ENCODE results near the gene ATP6V0A1. TPM values are rescaled to one million over a fixed set of nuclear protein-coding genes. Genes with fewer than 3 reads are reported as not detected.
A peak's percentile ranks its signal among the peaks of the same experiment; 100 is the strongest.

ATP6V0A1 gene
- total RNA-seq, 4 donors from 2014 or later: 35.9 to 62.7 (median 47.5) TPM

DNA sequence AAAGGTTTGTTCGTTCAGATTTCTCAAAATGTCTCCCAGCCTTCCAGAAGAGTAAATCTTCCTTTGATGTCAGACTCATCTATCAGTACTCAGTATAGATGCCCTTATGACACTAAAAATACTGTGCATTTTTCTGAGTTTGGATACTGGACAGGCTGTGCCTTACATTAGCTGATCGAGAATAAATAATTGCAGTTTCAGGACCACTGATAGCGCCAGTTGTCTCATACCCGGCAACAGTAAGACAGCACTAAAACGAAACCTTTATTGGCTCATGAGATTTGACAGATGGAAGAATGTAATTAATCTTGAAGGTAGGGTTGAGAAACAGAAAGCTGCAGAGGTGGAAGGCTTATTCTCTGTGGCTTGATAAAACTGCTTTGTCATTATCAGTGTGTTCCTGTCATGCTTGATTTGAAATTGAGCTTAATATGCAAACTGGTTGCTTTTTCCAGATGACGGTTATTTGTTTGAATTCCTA, 1.2 kb downstream of the ATP6V0A1 start:
- DNase-seq: no peak
- intact Hi-C loops (cut with DNase I): no loop called here
- TF ChIP-seq CTCF (IDR thresholded peaks at IDR 0.05) (no peak), POLR2A (IDR thresholded peaks at IDR 0.05) (no peak)

DNA sequence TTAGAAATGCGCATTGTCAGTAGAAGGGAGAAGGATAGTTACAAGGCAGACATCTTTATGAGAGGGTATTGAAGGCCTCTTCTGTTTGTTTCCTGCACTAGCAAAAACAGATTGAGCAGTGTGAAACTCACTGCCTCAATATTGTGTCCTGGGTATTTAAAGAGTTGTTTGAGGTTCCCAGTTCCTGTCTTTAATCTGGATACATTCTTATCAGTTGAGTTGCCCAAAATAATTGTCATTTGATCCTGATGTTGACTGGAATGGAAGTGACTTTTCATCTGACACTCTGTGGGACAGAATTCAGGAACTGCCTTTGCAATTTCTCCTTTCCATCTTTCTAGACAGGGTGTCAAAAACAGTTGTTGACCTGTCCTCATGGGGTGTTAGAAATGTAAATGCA, 1.7 kb downstream of the ATP6V0A1 start:
- Histone ChIP-seq H3K27me3 (no peaks in the 10 kb centered on the region), H3K36me3 (peaks cover 0 to 46% (median 0%) of the 10 kb centered on the region in 3 donors), H3K27ac (peak overlapping the region; percentile 97 to 99 (median 99)), H3K4me1 (peaks cover 23 to 60% (median 24%) of the 10 kb centered on the region in 3 donors), H3K4me3 (peak overlapping the region; percentile 81 to 85 (median 82)), H3K9me3 (no peaks in the 10 kb centered on the region)
- intact Hi-C loops (cut with DNase I): no loop called here
- WGBS, 2 donors: 29 to 50% methylated on average over 1 of the region's 1 CpG
- DNase-seq: no peak
- TF ChIP-seq POLR2A (IDR thresholded peaks at IDR 0.05) (no peak), CTCF (IDR thresholded peaks at IDR 0.05) (no peak)

More for the DNA sequence above, 1.2 kb downstream of the ATP6V0A1 start:
- H3K27me3 ChIP-seq: no peaks in the 10 kb centered on the region
- H3K4me1 ChIP-seq: peaks cover 23 to 60% (median 24%) of the 10 kb centered on the region in 3 donors
- peak overlapping the region; percentile 97 to 99 (median 99) for H3K27ac ChIP-seq
- peaks cover 0 to 41% (median 0%) of the 10 kb centered on the region in 3 donors for H3K36me3 ChIP-seq
- H3K4me3 ChIP-seq: peak overlapping the region; percentile 81 to 85 (median 82)
- 4 to 6% methylated on average over 6 of the region's 6 CpGs for WGBS, 2 donors
- H3K9me3 ChIP-seq: no peaks in the 10 kb centered on the region

- peaks cover 4 to 30% (median 8%) of the 10 kb centered on the region in 3 donors for H3K4me1 ChIP-seq
- 72 to 82% methylated on average over 4 of the region's 4 CpGs for WGBS, 2 donors
- intact Hi-C loops (cut with DNase I): no loop called here
- no peaks in the 10 kb centered on the region for H3K9me3 ChIP-seq
- H3K27me3 ChIP-seq: no peaks in the 10 kb centered on the region
- no peak overlapping the region for H3K4me3 ChIP-seq
- TF ChIP-seq CTCF (IDR thresholded peaks at IDR 0.05): no peak
- TF ChIP-seq POLR2A (IDR thresholded peaks at IDR 0.05): no peak
- no peak overlapping the region for H3K27ac ChIP-seq
- peaks cover 0 to 82% (median 19%) of the 10 kb centered on the region in 3 donors for H3K36me3 ChIP-seq
- no peak for DNase-seq
These were observed 5.3 kb downstream of the ATP6V0A1 start for GRCh38 chr17:42463976-42464400.

DNA sequence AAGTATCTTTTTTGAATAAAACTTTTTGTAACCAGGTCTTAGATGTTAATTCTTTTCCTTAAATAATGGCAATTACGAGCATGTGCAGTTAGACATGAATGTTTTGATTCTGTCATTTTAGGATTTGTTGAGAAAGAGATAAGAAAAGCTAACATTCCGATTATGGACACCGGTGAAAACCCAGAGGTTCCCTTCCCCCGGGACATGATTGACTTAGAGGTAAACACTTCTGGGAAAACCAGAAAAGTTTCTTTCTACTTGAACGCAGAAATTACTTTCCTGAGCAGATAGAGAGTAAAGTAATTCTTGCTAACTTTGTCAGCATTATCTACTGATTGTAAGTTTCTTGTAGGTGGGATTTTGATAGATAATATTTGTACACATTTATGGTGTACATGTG, 9.2 kb downstream of the ATP6V0A1 start:
- H3K9me3 ChIP-seq: no peaks in the 10 kb centered on the region
- TF ChIP-seq CTCF (IDR thresholded peaks at IDR 0.05) (no peak), POLR2A (IDR thresholded peaks at IDR 0.05) (no peak)
- intact Hi-C loops (cut with DNase I): no loop called here
- no peak overlapping the region for H3K27ac ChIP-seq
- DNase-seq: no peak
- no peaks in the 10 kb centered on the region for H3K27me3 ChIP-seq
- H3K4me1 ChIP-seq: peaks cover 0 to 10% (median 0%) of the 10 kb centered on the region in 3 donors
- peaks cover 7 to 100% (median 24%) of the 10 kb centered on the region in 3 donors for H3K36me3 ChIP-seq
- no peak overlapping the region for H3K4me3 ChIP-seq
- 71 to 80% methylated on average over 5 of the region's 5 CpGs for WGBS, 2 donors

DNA sequence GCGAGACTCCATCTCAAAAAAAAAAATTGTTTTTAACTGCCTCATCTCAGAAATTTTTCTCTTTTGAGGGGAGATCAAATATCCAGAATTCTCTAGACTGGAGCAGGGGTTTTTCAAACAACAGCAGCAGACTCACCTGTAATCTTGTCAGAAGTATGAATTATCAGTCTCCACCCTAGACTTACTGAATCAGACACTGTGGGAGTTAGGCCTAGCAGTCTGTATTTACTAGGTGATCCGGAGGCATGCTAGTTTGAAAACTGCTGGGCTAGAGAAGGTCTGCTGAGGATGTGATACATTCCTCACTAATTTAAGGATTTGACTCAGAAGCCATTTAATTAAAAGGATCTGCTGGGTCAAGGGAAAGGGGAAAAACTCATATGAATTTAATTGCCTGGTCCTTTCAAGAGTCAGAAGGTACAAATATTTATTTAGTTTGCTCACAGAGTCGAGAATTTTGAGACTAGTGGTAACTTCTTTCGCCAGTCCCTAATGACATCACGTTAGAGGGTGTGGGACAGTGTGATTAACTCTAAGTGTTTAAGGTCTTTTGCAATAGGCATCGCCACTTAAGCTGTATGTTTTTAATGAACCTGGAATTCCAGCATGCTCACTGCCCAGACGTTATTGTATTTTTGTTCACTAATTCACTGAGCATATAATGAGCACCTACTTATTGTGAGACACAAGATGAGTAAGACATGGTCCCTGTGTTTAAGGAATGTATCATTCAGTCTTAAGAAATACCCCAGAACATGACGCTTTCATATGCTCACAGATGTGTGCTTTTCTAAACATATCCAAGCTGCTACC, 14.2 kb downstream of the ATP6V0A1 start:
- Histone ChIP-seq H3K4me1 (peaks cover 0 to 17% (median 0%) of the 10 kb centered on the region in 3 donors), H3K27ac (peak overlapping the region; percentile 0 to 71 (median 33)), H3K36me3 (peaks cover 11 to 100% (median 19%) of the 10 kb centered on the region in 3 donors), H3K4me3 (no peak overlapping the region), H3K9me3 (no peaks in the 10 kb centered on the region), H3K27me3 (no peaks in the 10 kb centered on the region)
- no peak for DNase-seq
- 40 to 57% methylated on average over 8 of the region's 8 CpGs for WGBS, 2 donors
- no peak for TF ChIP-seq POLR2A (IDR thresholded peaks at IDR 0.05)
- no peak for TF ChIP-seq CTCF (IDR thresholded peaks at IDR 0.05)
- intact Hi-C loops (cut with DNase I): no loop called here
